DMS53 treated with DMSO at 0.1 percent for 48 hours (cell line): Measurements from ENCODE around the gene IGFL1.
"Not testable (repeated sequence)": the region's sequence is repeated elsewhere in the genome, so short reads cannot be mapped to it uniquely, and the experiment has no call there.

Source experiments
- DNase-seq: peaks from one replicate; lab custom pipeline; 2025; ENCODE audit not compliant: unreplicated experiment; lab: John Stamatoyannopoulos, UW

IGFL1 gene

DNA sequence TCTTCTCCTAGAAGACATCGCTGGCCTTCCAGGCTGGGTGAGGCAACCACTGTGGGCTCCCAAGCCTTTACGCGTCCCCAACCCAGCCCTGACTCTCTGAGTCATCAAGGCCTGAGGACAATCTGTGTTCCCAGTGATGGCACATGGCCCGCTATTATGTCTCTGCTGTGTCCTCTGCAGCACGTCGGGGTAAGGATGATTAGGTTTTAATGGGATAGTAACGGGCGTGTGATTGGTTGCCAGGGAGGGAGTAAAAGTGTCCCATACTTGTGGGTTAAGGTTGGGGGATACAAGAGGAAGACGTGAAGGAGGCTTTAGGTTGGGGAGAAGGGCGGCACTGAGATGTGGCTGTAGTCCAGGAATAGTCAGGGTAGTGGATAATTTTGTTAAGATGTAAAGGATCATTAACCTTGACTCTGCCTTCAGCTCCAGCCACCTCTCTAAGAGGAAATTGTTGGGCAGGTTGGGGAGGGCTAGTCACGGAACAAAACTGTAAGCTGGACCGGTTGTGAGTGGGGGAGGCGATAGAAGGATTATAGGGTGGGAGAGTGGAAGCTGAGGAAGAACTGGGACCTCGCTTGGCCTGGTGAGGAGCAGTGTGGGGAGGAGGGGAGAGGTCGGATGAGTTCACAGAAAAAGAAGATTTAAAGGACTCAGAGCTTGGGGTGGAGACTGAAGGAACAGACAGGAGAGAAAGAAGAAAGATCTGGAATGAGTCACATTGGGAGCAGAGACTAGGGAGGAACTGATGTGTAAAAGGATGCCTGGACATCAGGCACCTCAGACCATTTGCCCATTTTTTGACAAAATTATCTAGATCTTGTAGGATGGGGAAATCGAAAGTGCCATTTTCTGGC is 27.9 kb upstream of the IGFL1 start:
- DNase-seq = no peak

DNA sequence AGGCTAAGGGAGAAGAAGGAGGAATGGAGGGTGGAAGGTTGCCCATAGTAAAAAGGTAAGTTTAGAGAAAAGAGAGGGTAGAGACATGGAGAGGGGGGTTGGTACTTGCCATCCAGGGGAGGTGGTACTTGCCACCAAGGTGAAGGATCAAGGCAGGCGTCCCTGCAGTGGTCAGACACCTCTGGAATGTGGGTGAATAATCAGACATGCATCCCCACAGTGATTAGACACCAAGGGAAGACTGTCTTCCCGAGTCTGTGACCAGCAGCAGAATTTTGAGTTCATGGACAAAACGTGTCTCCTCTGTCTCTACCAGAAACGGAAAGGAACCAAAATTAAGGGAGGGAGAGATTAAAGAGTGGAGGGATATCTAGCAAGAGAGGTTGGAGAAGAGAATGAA is 27.1 kb upstream of the IGFL1 start:
- DNase-seq = no peak

DNA sequence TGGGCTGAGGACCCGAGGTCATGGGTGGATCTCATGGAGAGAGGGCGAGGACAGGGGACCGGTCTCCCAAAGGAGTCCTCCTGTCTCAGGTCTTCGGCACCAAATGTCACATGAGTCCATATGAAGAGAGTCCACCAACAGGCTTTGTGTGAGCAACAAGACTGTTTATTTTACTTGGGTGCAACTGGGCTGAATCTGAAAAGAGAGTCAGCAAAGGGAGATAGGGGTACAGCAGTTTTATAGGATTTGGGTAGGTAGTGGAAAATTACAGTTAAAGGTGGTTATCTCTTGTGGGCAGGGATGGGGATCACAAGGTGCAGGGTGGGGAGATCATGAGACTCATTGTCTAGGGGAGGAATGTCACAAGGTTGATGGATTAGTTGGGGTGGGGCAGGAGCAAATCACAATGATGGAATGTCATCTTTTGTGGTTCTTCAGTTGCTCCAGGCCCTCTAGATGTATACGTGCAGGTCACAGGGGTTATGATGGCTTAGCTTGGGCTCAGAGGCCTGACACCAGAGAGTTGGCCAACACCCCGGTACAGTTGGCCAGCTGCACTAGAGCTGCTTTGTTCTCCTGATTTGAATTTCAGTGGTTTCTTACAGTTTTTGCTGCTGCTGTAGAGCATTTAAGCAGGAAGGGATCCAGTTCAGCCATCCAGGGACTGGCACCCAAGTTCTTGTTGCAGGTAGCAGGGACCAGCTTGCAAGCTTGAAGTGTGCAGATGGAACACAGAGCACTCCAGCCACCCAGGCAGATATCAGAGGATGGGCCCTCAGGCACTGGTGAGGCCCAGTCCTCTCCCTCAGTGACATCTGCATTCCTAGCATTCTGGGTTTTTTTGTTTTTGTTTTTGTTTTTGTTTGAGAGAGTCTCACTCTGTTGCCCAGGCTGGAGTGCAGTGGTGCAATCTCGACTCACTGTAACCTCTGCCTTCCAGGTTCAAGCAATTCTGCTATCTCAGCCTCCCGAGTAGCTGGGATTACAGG is 26.4 kb upstream of the IGFL1 start:
- DNase-seq = no peak

DNA sequence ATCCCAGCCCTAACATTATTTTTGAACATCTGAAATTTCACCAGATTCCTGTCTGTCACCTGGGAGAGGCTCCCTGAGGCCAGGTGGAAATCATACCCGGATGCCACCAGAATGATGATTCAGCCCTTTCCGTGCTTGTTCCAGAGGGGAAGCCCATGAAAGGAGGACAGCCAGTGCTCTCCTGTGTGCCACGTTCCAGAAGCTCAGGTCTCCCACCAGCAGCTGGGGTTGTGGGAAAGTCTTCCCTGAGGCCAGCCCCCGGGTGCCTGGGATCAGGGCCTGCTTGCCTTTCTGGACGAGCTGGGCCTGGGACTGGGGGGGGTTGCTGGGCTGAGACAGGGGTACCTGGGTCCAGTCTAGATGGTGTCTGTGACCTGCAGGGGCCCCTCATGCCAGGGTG is 25.5 kb upstream of the IGFL1 start:
- DNase-seq = no peak

DNA sequence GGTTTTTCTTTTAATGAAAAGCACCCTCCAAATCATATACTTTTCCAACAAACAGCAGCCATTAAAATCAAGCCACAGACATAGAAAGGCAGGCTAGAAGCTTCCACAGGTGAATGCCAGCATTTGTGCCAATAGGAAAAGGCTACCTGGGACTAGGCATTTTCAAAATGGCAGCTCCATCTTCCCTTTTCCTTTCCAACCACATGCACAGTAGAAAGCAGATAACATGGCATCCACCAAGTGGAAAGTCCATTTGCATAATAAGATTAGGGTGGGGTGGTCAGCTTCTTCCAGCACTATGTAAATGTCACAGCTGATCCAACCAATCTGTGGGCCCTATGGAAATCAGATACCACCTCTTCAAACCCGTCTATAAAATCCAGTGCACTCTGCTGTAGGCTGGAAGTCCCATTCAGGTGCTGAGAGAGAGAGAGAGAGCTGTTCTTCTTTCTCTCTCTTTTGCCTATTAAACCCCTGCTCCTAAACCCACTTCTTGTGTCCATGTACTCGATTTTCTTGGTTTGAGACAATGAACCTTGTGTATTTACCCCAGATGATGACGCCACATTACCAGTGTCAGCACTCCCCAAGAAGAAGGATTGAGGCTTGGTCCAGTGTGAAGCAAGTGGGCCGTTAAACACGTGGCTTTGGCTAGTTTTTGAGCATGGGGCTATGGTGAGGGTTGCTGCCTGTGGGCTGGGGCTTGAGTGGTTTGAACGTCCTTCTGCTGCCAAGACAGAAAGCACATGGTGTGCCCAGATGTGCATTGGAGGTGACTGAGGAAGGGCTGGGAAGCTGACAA is 24.2 kb upstream of the IGFL1 start:
- DNase-seq = no peak

DNA sequence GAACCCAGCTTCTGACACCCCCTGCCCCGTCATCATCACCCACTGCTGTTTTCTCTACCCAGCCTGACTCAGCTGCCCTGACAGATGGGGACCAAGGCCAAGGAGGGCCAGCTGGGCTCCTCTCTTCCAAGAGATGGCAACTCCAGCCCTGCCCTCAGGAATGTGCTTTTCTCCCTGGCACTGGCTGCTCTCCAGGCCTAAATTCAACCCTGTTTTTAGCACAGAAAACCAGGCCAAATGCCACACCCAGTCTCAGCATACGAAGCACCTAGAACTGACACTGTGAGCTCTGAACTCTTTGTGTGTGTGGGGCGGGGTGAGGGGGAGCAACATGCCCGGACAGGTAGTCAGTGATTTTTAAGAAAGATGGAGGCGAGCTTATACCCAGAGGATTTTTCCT is 23.4 kb upstream of the IGFL1 start:
- no peak for DNase-seq

DNA sequence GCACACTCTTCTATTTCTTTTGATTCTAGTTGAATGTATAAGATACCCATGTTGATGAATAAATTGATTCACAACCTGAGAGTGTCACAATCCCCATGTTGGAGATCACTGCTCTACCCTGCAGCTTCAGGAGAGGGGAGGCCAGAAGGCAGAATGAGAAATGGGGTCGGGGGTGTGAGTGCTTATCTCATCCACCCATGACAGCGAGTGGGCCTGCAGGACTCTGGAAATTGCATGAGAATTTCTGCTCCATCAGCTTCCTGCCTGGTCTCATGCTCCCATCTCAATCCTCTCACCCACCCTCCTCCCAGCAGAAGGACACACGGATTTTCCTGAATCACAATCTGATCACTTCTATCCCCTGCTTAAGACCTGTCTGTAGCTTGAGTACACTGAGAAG is 22.9 kb upstream of the IGFL1 start:
- DNase-seq = no peak

DNA sequence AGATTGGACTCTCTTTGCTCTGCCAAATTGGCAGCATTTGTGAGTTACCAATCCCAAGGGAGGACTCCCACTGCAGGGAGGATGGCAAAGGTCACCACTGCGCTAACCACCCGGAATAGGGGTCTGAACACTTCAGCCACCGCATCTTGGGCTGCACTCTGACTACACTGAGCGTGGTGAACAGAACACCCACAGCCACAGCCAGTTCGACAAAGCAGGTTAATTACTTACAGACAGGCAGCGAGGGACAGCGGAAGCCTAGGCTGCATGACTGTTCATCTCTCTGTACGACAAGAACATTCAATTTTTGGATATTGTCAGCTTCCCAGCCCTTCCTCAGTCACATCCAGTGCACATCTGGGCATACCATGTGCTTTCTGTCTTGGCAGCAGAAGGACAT is 21.7 kb upstream of the IGFL1 start:
- not testable (repeated sequence) for DNase-seq

DNA sequence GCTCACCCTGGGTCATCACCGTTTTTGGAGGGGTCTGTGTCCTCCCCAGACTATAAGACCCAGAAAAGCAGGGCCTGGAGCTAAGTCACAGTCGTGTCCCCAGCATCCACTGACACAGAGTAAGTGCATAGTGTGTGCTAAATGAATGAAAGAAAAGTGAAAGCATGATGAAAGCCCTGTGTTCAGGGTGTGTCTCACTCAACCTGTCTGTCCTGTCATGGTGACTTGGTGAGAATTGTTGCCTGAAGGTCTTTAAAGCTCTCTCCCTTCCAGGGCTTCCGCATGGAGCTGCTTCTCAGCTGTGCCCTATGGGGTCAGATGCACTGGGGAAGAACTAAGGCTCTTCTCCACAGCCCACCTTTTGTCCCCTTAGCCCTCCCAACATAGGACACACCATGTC is 20.5 kb upstream of the IGFL1 start:
- DNase-seq = no peak

DNA sequence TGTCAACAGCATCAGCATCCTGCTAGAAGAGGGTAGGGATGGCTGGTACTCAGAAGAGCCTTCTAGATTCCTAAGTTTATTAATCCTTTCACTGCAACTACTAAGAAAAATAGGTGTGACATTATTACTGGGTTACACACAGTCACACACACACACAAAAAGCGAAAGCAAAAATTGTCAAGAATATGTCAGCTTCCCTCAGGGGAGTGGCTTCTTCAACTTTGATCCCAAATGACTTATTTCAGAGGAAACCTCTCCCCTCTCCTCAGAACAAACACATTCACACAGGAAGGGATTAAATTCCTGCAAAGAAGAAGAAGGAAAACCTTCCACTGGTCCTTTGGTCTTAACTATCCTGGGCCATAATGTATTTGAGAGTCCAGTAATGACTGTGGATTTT is 20.1 kb upstream of the IGFL1 start:
- no peak for DNase-seq

DNA sequence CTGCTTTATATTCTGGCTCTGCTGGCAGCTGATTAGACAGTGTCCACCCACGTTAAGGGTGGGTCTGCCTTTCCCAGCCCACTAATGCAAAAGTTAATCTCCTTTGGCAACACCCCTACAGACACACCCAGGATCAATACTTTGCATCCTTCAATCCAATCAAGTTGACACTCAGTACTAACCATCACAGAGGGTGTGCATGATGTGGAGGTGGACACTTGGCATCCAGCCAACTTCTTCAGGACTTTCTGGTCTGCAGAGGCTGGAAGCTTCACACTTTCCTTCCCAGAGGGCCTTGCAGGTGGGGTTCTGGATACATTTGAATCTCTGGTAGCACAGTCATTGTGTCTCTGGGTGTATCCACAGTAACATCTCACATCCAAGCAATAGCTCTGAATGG is 18.9 kb upstream of the IGFL1 start:
- DNase-seq = no peak

DNA sequence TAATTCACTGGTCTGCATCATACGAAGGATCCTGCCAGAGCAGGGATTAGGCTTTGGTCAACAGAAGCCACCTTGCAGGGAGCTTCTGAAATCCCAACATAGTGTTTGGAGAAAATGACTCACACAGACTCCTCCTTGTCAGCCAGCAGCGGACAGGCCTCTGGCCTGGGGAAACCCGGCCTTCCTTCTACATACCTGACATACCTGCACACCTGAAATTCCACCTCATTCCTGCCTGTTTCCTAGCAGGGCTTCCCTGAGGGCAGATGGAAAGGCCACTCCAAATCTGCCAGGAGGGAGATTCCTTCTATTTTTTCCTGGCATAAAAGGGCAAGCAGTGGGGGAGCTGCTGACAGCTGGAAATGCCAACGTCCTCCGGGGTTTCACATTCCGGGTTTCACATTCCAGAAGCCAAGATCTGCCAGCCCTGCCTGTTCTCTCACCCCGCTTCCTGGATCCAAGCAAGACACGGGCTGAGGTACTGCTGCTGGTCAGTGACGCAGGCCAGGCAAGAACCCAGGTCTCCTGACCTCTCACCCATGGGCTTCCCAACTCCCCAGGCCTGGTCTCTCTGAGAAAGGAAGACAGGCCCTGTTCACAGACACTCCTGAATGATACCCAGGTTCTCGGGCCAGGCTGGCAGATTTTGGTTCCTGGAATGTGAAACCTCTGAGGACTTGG is 18.2 kb upstream of the IGFL1 start:
- no peak for DNase-seq

DNA sequence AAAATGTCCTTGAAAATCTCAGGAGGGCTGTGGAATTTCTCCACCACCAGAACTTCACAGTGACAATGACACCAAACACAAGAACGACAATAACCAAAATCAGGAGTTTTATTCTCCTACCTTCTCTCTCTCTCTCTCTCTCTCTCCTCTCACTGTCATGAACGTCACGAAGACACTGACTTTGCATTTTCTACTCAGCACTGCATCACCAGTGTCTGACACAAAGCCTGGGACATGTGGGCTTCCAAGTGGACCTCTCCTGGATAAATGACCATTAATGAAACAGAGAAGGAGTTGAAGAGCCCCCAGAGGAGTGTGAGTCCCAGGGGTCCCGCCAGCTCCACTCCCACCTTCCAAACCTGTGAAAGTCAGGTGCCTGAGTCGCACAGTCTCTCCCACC is 16.9 kb upstream of the IGFL1 start:
- not testable (repeated sequence) for DNase-seq

DNA sequence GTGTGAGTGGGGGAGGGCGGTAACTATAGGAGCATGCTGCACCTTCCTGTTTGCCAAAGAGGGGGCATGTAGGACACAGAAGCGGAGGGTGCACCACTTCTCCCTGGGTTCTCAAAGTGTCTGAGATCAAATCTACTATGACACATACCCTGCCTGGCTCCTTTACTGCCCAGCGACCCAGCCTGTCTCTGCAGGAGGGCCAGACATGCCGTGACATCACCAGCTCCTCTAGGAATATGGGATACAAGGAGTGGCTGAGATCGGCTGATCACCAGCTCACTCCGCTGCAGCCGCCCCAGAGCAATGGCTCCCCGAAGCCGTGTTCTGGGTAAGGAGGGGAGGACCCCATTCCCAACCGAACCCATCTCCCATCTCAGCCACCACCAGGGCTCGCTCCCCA is 16.4 kb upstream of the IGFL1 start:
- no peak for DNase-seq

DNA sequence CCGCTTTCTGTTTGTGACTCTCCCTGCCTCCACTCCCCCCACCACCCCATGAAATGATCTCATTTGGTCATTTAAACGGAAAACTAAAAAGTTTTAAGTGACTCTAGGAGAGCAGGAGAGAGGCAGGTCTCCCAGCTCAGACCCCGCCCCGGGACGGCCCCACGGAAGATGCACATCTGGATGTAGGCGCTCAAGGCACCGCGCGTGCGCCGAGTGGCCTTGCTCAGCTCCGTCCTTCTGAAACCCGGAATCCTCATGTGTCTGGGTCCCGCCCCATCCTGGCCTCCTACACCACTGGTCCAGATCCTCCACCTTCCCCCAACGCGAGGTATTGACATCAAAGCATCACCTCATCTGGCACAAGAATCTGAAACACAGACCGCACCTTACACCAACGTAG is 15.7 kb upstream of the IGFL1 start:
- no peak for DNase-seq

DNA sequence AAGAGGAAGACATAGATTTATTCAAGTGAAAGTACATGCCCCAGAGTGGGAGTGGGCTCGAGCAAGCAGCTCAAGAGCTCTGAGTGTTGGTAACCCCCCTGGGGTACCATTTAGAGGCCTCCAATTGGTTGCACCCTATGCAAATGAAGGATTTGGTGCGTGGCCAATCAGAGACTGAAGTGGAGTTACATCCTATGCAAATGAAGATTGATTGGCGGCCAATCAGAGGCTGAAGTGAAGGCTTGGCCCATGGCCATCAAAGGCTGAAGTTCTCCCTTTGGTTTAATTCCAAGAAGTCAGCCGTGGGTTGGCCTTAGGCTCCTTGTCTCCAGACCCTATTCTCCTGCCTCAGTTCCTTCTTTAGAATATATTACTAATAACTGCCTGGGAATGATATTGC is 12.9 kb upstream of the IGFL1 start:
- DNase-seq = no peak

DNA sequence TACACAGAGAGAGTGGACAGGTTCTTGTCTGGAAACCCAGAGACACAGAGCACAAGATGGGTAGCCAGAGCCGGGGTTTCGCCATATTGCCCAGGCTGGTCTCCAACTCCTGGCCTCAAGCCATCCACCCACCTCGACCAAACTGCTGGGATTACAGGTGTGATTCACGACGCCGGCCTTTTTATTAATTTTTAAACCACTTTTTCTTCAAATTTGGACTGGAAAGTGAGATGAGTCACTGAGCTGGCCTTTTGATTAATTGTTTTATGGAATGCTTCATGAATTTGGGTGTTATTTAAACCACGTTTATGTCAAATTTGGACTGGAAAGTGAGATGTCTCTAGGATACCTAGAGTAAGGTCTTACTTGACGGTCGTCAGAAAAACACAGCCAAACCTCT is 12.1 kb upstream of the IGFL1 start:
- no peak for DNase-seq

DNA sequence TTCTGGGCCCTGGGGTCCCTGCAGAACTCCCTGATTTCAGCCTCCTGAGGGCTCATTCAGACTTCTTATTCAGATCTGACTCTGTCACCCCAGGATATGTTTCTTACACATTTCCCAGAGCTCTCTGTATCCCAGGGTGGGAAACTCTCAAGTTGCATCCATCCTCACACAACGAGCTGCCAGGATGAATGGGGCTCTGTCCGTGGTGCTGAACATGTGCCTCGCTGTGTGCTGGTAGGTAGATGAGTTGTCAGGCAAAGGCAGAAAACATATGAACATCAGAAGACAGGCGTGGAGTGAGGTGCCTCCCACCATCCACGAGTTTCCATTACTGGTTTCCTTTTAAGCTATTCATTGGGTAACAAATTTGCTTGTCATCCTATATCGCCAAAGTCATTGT is 11.4 kb upstream of the IGFL1 start:
- no peak for DNase-seq

DNA sequence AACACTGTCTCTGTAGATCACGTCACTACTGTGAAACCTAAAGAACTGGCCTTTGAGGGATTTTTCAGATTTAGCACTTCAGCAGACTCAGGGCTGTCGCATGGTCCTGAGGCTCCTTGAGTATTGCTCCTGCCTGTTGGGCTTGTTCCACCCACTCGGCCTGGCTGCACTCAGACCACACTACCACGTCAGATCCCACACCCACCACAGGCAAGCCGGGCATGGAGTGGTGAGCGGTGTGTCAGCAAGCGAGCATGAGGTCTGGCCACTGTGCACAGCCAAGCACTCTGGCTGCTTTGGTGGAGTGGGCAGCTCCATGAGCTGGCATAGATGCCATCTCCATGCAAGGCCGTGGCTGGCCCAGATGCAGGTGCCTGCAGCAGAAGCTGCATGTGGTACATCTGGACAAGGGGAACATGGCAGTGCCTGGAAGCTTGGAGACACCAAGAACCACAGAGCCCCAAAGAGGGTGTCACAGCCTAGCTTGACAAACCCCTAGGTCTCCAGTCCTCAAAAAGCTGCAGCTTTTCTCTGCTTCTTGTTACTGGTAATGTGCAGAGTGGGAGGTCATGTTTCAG is 9.4 kb upstream of the IGFL1 start:
- DNase-seq = no peak

DNA sequence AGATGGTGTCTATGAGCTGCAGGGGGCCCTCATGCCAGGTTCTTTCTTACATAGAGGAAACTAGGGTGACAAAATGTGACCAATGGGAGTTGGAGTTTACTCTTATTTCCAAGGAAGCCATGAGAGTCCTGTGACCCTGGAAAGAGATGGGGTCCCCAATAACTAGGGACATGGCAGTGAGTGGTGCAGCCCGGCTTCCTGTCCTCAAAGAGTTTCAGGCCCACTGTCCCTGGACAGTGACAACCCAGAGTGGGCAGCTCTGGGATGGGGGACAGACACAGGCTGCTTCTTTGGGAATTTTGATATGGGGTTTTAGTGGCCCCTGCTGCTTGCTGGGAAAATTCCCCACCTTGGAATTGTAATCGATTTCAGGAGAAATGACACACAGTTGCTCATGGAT is 8.4 kb upstream of the IGFL1 start:
- no peak for DNase-seq
